IPS-18a (cell line): ENCODE data around the gene MYT1.

Experiments used
- H3K27ac ChIP-seq: one replicate; pipeline ENCODE4 v1.5.1; 2013; ENCODE audit warnings: low read length
- H3K27me3 ChIP-seq: one replicate; pipeline ENCODE4 v1.6.1; 2013; ENCODE audit warnings: mild to moderate bottlenecking, low read length; ENCODE audit not compliant: control insufficient read depth, insufficient read depth
- H3K36me3 ChIP-seq: one replicate; pipeline ENCODE4 v1.6.1; 2013; ENCODE audit warnings: low read depth, low read length; ENCODE audit not compliant: control insufficient read depth
- H3K4me1 ChIP-seq: one replicate; pipeline ENCODE4 v1.6.1; 2013; ENCODE audit warnings: low read depth, low read length; ENCODE audit not compliant: control insufficient read depth
- H3K4me3 ChIP-seq: one replicate; pipeline ENCODE4 v1.5.1; 2013; ENCODE audit warnings: low read length
- H3K9ac ChIP-seq: one replicate; pipeline ENCODE4 v1.6.1; 2013; ENCODE audit warnings: mild to moderate bottlenecking, low read length, moderate library complexity
- H3K9me3 ChIP-seq: one replicate; pipeline ENCODE4 v1.6.1; 2013; ENCODE audit warnings: low read depth, low read length; ENCODE audit not compliant: control insufficient read depth

The MYT1 gene

DNA sequence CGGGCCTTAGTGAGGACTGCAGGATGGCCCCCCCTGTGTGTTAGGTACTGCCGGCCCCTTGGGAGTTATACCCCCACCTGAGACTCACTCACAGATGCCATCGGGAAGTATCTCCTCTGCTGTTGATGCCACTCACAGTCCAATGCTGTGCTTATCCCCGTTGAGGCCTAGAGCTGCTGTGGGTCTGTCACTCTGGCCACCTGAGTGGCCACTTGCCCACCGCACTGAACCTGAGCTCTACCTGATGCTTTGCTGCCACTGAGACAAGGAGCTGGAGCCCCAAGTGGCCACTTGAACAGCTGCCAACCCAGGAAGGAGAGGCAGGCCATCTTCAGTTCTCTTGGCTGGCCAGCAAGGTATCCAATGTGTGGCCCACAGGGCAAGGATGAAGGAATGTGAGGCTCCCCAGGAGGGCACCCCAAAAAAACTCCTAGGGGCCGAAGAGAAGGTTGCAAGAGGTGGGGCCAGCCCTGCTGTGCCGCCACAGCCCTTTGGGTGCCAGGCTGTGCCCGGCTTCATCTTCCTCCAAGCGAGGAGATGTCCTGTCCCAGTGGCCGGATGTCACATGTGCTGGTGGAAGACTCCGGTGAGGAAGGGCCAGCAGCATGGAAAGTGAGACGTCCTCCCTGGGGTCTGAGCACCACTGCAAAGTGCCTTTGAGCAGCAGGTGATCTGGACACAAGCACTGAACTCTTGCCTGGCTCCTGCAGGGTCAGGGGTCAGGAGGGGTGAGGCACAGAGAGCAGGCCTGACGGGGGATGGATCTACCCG lies 61.8 kb downstream of the MYT1 start:
- no peak overlapping the region for H3K9ac ChIP-seq
- no peak overlapping the region for H3K4me3 ChIP-seq
- no peaks in the 10 kb centered on the region for H3K27me3 ChIP-seq
- H3K9me3 ChIP-seq = no peaks in the 10 kb centered on the region
- peaks cover 8% of the 10 kb centered on the region for H3K4me1 ChIP-seq
- H3K27ac ChIP-seq = no peak overlapping the region
- no peaks in the 10 kb centered on the region for H3K36me3 ChIP-seq

DNA sequence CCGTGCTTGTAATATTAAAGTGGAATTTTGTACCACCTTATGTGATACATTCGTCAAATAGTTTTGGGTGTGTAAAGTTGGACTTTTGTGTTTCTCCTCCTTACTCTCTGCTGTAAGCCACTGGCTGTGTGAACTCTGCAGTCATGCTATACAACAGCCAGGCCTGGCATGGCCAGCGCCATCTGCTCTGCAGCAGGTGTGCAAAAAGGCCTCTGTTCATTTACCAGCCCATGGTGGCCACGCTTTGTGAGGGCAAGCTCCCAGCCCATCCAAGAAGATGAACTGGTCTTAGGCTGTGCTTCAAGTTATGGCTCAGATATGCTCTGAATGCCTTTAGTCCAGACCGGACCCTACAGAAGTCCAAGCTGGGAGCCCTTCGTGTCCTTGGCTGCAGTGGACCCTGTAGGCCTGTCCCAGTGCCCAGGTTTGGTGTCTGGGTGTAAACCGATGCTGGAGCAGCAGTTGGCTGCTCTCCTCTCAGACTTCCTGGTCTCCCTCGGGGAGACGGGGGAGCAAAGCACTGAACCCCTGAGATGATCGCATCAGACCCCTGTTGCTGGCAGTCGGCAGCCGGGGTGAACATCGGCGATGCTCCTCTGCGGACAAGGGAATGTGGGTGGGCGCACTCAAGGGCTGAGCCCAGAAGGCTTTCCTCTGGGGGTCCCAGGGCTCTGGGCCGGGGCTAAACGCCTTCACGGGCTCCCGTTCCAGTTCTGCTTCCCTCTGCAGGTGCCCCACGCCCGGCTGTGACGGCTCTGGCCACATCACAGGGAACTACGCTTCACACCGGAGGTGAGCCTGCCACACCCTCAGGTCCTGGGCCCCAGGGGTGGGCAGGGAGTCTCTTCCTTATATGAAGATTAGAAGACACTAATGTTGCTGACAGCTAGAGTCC lies 62.7 kb downstream of the MYT1 start:
- Histone ChIP-seq H3K9ac (no peak overlapping the region), H3K4me3 (no peak overlapping the region), H3K36me3 (no peaks in the 10 kb centered on the region), H3K9me3 (no peaks in the 10 kb centered on the region), H3K4me1 (peaks cover 8% of the 10 kb centered on the region), H3K27me3 (no peaks in the 10 kb centered on the region), H3K27ac (no peak overlapping the region)

DNA sequence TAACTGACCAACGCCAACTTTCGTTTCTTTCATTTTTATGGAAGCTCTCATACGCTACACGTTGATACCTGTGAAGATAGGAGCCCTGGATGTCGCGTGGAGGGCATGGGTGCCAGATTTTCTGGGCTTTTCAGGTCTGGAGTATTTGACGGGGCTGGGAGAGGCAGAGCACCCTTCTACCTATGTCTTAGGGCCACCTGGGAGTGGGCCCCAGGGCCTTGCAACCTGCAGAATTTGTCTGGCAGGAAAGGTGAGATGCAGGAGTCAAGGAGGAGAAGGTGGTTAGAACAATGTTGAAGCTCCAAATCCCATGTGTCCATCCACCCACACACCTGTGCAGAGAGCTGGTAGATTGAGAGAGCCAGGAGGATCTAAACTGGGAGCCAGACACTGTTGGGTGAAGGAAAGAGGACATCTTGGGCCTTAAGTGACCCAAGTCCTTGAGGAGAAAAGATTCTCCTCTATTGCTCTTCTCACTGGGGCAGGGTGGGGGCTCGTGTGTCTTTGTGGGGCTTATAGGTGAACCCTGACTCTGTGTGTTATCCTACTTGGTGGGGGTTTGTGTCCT lies 63.9 kb downstream of the MYT1 start:
- no peaks in the 10 kb centered on the region for H3K27me3 ChIP-seq
- no peaks in the 10 kb centered on the region for H3K36me3 ChIP-seq
- H3K4me3 ChIP-seq = no peak overlapping the region
- peaks cover 8% of the 10 kb centered on the region for H3K4me1 ChIP-seq
- H3K9me3 ChIP-seq = no peaks in the 10 kb centered on the region
- H3K9ac ChIP-seq = no peak overlapping the region
- H3K27ac ChIP-seq = no peak overlapping the region

DNA sequence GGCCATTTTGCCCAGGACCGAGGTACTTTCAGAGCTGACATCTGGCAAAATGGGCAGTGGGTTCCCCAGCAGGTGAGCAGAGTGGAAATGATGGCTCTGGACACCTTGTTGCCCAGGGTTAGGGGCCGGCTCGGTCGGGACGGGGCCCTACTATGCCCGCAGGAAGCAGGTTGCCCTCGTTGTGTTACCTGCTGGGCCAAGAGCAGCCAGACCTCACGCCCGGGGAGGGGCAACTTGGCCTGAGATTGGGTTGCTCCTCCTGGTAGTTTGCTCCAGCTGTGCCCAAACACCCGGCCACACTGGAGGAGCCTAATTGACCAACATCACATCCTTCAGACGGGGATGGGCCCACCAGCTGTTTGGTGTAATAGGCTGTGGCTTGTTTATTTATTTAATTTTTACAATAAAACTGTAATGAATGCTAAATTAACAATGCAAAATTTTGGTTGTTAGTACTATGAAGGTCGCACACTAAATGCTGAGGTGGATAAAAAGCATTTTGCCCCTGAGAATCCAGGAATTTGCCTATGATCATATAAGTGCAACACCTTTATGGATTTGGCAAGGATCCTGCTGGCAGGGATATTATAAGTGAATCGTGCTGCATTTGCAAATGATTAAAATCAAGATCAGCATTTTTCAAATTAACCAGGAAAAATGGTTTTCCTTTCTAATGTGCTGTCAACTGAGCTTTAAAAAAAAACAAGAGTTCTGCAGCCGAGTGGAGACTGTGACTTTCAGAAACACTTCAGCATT lies 64.7 kb downstream of the MYT1 start:
- Histone ChIP-seq H3K4me3 (no peak overlapping the region), H3K9me3 (no peaks in the 10 kb centered on the region), H3K27ac (no peak overlapping the region), H3K4me1 (peaks cover 4% of the 10 kb centered on the region), H3K36me3 (no peaks in the 10 kb centered on the region), H3K27me3 (no peaks in the 10 kb centered on the region), H3K9ac (no peak overlapping the region)

DNA sequence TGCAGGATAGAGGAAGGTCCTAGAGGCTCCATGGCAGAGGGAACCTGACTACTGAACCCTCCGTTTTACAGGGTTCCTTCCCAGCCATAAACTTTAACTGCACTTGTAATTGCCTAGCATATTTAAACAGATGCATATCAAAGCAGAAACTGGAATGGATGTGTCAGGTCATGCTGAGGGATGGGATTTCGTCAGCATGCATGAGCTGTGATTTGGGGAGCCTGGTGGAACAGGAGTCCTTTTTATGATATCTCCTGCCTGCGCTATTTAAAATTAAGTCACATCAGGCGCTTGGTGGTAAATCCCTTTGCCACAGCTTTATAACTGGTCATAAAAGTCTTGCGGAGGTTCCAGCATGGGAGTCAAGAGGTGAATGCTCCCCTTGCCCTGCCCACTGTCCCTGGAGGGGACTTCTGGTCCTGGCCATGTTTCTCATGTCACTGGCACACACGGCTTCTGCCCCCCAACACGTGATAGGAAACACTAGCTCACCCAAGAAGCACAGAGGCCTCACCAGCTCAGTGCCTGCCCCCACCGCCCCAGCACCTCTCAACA lies 65.3 kb downstream of the MYT1 start:
- no peak overlapping the region for H3K9ac ChIP-seq
- H3K27me3 ChIP-seq = no peaks in the 10 kb centered on the region
- H3K27ac ChIP-seq = no peak overlapping the region

DNA sequence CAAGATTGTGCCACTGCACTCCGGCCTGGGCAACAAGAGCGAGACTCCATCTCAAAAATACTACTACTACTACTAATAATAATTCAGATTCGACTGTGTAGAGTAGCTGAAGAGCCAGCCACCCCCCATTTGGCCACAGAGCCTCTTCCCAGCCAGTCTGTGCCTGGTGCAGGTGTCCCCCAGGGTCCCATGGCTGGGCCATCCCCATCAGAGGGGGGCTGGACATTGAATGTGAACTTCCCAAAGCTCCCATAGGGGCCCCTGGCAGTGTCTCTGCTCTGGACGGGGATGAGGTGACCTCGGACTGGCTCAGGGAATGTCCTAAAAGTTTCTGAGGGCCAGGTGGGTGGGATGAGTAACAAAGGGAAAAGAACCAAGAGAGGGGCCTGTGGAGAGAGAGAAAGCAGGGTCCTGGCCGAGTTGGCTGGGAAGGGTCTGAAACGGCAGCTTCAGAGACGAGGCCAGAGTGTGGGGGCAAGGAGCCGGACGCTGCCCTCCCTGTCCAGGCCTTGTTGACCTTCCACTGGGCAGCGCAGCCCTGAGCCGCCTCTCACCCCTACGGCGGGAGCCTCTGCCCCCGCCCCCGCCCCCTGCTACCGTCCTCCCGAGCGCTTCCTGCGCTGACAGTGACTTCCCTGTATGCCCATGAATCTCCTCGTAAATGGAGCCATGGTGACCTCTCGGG lies 66.4 kb downstream of the MYT1 start:
- Histone ChIP-seq H3K9me3 (no peaks in the 10 kb centered on the region), H3K36me3 (no peaks in the 10 kb centered on the region), H3K4me3 (no peak overlapping the region), H3K27ac (no peak overlapping the region), H3K27me3 (no peaks in the 10 kb centered on the region), H3K9ac (no peak overlapping the region), H3K4me1 (no peaks in the 10 kb centered on the region)

More for the DNA sequence above, 65.3 kb downstream of the MYT1 start:
- Histone ChIP-seq H3K4me1 (no peaks in the 10 kb centered on the region), H3K36me3 (no peaks in the 10 kb centered on the region), H3K4me3 (no peak overlapping the region), H3K9me3 (no peaks in the 10 kb centered on the region)

DNA sequence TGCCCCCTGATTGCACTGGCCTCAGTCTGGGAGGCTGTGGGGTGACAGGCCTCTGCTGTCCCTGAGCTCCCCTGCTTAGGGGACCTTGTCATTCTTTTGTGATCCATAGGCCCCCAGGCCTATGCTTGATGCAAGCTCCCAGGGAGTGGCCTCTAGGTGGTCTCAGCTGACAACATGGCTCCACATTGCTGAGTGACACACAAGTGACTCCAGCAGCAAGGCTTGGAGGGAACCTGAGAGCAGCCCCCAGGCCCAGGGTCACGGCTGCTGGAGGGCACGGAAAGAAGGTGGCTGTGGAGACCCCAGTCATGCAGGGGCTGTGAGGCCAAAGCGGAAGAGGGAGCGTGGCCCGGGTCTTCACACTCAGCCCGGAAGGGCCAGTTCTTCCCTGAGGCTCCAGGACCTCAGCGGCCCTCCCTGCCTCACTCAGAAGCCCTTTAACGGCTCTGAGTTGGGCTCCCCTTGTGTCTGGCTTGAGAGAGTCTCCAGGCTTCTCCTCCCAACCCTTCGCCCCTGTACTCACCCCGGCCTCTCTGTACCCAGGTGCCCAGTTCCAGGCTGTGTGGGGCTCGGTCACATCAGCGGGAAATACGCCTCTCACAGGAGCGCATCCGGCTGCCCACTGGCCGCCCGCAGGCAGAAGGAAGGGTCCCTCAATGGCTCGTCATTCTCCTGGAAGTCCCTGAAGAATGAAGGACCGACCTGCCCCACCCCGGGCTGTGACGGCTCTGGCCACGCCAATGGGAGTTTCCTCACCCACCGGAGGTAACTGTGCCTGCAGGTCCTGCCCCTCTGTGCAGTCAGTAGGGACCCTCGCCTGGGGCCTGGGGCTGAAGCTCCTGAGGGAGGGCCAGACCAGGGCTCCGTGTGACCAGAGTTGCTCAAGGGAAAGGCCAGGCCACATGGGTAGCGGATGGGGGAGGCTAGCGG lies 67.6 kb downstream of the MYT1 start:
- Histone ChIP-seq H3K9ac (no peak overlapping the region), H3K4me3 (no peak overlapping the region), H3K27me3 (no peaks in the 10 kb centered on the region), H3K36me3 (no peaks in the 10 kb centered on the region), H3K27ac (no peak overlapping the region), H3K9me3 (no peaks in the 10 kb centered on the region), H3K4me1 (no peaks in the 10 kb centered on the region)

DNA sequence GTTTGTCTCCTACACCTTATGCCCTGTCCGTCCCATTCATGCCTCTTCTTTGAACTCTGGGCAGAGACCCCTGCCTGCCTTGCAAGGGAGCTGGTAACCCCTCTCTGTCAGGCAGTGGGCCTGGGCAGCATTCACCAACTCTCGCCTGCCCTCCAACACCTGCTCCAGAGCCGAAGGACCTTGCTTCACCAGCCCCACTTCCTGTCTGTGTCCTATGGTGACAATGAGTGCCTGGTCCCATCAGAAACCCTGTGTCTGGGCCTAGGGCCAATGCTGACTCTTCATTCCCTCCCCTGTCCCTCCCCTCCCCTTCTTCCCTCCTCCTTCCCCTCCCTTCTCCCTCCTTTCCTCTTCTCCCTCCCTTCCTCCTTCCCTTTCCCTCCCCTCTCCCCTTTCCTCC lies 68.5 kb downstream of the MYT1 start:
- Histone ChIP-seq H3K27me3 (no peaks in the 10 kb centered on the region), H3K9me3 (no peaks in the 10 kb centered on the region), H3K36me3 (no peaks in the 10 kb centered on the region), H3K4me3 (no peak overlapping the region), H3K9ac (no peak overlapping the region), H3K27ac (no peak overlapping the region), H3K4me1 (no peaks in the 10 kb centered on the region)

DNA sequence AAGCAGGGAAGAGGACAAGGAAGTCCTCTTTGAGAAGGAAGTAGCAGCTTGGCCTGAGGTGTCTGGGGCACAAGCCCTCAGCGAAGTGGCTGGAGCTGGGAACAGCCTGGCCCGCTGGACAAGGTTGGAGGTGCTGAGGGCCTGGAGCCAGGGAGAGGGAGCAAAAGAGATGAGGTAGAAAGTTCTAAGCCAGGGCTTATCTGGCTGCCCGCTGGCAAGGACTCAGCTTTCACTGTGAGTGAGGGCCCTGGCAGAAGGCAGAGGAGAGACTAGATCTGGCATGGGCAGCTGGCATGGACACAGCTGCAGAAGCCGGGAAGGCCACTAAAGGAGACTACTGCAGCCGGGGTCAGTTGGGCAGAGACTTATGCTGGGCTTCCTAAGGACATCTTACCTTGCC lies 69.5 kb downstream of the MYT1 start:
- Histone ChIP-seq H3K27ac (no peak overlapping the region), H3K9me3 (no peaks in the 10 kb centered on the region), H3K4me3 (no peak overlapping the region), H3K36me3 (no peaks in the 10 kb centered on the region), H3K27me3 (no peaks in the 10 kb centered on the region), H3K9ac (no peak overlapping the region), H3K4me1 (no peaks in the 10 kb centered on the region)

DNA sequence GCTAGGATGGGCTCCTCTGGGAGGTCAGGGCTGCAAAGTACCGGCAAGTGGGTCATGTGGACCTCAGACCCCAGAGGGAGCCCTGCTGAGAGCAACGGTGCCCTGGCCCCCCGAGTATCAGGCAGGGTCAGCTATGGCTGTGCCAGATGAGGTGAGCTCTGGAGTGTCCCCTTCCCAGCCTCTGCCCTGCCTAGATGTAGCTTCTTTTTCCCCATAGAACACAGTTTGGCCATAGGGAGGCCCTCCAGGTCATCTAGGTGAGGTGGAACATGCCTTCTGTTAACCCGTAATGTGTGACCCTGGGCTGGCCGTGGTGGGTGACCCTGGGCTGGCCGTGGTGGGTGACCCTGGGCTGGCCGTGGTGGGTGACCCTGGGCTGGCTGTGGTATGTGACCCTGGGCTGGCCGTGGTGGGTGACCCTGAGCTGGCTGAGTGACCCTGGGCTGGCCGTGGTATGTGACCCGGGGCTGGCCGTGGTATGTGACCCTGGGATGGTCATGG lies 70.1 kb downstream of the MYT1 start:
- H3K27me3 ChIP-seq = no peaks in the 10 kb centered on the region
- no peak overlapping the region for H3K27ac ChIP-seq
- H3K9me3 ChIP-seq = no peaks in the 10 kb centered on the region
- H3K36me3 ChIP-seq = no peaks in the 10 kb centered on the region
- H3K9ac ChIP-seq = no peak overlapping the region
- H3K4me1 ChIP-seq = no peaks in the 10 kb centered on the region
- no peak overlapping the region for H3K4me3 ChIP-seq
